GM18519 (cell line): ENCODE measurements around the gene MPV17.
"Not testable (repeated sequence)": the region's sequence is repeated elsewhere in the genome, so short reads cannot be mapped to it uniquely, and the experiment has no call there.

Experiments used
- ATAC-seq: cut with Tn5 transposase; IDR thresholded peaks from one replicate; pipeline ENCODE4 v1.9.1; 2021; ENCODE audit warnings: mild to moderate bottlenecking, moderate library complexity; ENCODE audit not compliant: unreplicated experiment, low FRiP score

The MPV17 gene

DNA sequence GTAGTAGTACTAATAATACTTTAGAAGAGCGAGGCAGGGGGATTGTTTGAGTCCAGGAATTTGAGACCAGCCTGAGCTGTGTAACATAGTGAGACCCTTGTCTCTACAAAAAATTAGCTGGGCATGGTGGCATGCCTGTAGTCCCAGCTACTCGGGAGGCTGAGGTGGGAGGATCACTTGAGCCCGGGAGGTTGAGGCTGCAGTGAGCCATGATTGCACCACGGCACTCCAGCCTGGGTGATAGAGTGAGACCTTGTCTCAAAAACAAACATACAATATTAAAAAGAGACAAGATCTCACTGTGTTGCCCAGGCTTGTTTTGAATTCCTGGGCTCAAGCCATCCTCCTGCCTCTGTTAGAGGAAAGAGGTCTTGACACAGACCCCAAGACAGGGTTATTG lies 22.3 kb downstream of the MPV17 start:
- not testable (repeated sequence) for ATAC-seq

DNA sequence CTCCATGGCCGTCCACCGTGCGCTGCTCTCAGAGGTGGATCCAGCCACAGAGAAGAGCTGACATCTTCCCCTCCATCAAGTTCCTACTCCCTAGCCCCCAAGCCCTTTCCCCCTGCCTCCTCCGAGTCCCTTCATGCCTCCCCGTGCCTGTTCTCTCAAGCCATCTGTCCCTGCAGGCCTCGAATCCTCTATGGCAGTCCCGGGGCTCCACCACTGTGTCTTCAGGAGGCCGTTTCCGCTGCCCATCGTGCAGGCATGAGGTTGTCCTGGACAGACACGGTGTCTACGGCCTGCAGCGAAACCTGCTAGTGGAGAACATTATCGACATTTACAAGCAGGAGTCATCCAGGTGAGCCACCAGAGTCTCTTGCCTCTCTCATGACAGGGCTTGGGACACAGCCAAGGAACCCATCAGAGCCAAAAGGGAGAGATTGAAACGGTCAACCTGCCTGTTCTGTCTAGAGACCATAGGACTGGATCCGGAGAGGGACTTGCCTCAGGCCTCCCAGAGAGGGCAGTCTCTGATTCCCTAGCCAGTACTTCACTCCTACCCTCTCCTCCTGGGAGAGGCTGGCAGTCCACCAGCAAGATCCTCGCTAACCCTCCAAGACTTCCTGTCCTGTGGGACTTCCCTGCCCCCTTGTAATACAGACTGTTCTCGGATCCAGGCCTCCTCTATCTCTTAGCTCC lies 24.4 kb downstream of the MPV17 start:
- ATAC-seq = no peak

DNA sequence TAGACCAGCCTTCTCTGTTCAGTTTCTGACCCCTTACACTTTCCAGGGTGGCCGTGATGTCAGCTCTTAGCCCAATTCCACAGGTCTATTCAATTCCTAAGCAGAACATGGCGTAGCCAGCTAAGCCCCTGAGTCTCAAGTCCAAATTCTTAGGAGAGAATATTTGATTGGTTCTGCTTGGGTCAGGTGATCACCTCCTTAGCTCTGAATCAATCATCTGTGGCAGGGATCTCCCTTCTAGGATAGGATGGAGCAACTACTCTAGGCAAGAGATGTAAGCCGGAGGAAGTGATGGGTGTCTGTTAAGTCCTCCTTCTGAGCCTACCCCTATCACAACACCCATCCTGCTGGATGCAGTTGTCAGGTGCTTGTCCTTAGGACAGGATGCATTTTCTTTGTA lies 25.7 kb downstream of the MPV17 start:
- ATAC-seq = no peak

DNA sequence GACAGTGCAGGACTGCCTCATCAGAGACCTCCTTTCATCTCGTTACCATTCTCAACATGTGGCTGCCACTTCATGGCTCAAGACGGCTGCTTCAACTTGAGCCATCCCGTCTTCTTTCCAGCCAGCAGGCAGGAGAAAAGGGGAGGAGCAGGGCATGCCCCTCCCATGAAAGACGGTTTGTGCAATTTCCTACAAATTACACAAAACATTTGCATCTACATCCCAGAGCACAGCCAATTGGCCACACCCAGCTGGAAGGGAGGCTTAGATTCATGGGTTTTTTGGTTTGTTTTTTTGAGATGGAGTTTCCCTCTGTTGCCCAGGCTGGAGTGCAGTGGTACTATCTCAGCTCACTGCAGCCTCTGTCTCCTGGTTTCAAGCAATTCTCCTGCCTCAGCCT lies 26.4 kb downstream of the MPV17 start:
- ATAC-seq = no peak

DNA sequence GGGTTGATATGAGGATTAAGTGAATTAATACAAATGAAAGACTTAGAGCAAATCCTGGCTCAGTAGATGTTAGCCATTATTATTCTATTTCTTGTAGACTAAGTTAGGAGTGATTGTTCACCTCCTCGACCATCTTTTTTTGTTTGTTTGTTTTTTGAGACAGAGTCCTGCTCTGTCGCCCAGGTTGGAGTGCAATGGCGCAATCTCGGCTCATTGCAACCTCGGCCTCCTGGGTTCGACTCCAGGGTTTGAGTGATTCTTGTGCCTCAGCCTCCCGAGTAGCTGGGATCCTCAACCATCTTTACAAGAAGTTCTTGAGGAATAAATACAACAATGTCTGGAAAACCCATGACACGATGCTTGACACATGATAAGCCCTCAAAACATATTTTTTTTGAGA lies 28.0 kb downstream of the MPV17 start:
- ATAC-seq = no peak

DNA sequence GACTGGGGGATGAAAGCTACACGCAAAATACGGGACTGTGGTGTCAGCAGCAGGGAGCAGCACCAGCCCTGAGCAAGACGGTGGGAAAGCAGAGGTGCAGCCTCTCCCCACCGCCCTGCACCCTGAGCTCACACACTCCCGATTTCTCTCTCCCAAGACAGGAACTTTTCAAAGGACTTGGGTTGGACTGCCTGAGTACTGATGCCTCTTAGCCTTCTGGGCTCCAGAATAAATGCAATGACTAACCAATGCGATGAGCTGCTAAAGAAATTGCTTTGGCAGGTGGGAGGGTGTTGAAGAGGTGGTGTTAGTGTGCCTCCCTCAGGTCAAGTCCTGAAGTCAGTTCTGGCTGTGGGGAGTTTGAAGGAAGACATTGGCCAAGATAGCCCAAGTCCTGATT lies 31.0 kb downstream of the MPV17 start:
- no peak for ATAC-seq

DNA sequence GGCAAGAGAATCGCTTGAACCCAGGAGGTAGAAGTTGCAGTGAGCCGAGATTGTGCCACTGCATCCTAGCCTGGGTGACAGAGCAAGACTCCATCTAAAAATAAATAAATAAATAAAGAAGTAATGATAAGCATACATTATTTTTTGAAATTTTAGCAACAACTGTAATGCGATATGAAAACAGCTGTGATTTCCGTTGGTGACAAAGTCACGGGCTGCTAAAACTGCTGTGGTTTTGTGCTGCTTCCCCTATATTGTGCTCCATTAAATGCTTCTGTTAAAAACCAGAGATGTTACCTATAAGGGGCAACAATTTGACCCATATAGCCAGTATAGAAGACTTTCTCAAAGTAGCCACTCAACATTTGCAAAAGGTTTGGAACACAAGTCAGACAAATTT lies 32.3 kb downstream of the MPV17 start:
- no peak for ATAC-seq

DNA sequence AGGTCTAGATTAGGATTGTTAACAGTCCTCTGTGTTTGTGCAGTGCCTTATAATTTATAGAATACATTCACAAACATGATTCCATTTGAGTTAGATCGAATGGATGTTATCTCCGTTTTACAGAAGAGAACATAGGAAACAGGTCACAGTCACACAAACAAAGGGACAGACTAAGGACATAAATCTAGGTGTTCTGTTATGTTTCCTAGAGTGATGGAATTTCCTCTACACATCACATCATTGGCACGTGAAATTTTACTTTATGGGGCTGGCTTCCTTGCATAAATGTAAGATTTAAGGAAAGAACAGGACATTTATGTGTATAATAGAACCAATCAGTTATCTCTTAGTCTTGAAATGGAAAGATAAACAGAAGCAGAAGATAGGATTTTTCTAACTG lies 34.3 kb downstream of the MPV17 start:
- no peak for ATAC-seq

DNA sequence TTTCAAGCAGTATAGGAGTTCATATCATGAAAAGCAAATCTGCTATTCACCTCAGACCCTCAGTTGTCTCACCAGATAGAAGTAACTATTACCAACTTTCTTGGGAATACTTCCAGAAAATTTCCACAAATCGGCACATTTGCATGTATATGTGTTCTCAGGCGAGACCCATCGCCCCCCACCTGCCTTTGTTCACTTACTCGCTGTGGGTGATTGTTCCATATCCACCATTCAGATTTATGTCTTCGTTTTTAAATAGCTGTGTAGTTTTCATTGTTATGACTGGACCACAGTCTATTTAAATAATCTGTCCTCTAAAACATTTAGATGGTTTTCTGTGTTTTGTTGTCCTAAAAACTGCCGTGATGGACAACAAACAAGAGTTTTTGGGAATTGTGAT lies 37.4 kb downstream of the MPV17 start:
- no peak for ATAC-seq

DNA sequence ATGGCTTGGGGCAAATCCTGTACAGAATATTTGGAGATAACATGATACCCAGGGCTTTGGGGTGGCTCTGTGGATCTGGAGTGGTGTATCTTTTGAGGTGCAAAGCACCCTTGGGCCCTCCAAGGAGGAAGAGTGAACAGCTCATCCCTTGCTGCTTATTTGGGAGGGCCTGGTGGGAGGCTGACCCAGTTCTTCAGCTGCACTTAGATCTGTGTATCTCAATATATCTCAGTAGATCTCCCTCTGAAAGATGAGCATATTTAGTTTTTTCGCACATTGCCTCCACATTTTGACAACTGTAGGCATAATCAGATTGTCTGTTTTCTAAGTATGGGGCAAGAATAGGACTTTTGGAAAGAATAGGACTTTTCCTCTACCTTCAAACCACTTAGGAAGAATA lies 37.9 kb downstream of the MPV17 start:
- ATAC-seq = no peak

DNA sequence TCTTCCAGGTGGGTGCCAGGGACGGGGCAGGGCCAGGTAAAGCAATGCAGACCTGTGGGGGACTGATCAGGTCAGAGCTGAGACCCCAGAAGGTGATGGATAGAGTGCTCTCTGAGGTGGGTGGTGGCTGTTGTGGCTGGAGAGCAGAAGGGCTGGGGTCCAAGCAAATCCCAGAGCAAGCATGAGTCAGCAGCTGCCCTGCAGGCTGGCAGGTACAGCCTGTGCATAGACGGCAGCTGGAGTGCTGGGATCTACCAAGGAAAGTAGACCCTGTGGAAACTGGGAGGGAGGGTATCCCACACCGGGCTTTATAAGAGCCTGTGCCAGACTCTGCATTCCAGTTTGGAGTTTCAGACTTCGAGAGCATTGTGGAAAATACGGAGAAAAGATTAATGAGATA lies 40.0 kb downstream of the MPV17 start:
- no peak for ATAC-seq

DNA sequence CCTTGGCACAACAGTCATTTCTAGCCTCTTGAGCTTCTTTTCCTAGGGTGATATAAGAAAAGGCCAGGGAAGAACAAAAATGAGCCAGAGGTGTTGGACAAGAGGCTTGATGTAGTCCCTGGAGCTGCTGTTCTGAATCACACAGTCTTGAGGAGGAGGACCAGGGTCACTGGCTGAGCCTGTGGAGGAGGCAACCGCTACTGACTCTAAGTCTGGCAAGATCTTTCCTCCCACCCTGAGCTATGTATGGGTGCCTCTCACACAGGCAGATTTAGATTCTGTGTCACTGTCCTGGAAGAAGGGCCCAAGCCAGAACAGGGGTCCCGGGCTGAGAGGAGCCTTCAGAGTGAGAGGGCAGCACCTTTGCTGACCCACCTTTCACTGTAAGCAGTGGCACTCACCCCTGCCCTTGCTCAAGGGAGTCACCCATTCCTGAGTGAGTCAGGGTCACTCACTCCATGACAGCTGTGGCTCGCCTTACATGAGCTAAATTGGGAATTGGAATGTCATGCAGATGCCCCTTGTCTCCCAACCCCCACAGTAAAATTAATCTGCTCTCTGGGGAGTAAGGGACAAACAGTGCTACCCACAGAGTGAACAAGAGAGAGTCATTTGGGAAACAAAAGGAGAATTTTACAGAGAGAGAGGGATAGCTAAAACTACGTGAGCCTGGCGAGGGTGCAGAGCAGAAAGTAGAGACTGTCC lies 40.9 kb downstream of the MPV17 start, which contains the start of gene TRIM54:
Gene TRIM54 (plus strand): TSS at position 575 of the 705 bp plus-strand sequence. CDS start 303 bp downstream, outside the sequence.
- ATAC-seq = no peak

DNA sequence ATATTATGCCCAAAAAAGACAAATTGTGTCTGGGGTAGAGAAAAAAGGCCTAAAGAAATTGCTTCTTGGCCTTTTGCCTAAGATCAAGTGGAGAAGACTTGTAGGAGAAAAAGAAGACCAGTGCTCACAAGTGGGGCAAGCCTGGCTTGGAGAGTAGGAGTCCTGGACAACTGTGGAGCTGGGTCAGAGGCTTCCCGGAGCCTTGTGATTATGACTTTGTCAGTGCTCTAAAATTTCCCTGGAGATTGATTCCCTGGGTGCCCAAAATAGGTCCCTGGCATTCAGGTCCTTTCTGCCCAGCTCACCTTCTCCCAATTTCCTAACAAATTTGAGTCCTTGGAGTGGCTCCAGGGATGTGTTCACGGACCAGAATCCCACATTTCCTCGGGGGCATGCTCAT lies 41.5 kb downstream of the MPV17 start:
- ATAC-seq = no peak

DNA sequence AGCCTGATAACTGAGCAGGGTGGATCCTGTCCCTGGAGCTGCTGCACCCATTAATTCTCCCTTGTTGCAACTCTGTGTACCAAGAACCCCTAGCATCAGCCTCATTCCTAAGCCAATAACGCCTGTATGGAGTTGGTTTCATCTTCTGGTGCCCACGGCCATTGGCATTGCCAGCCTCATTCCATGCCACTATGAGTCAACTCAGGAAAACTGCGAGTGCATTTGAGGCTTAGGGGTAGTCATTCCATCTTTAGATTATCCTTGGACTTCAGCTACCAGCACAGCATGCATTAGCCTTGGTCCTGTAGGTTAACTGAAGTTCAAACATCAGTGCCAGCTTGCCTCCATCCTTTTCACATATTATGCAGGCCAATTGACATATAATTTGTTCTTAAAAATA lies 42.1 kb downstream of the MPV17 start:
- no peak for ATAC-seq

DNA sequence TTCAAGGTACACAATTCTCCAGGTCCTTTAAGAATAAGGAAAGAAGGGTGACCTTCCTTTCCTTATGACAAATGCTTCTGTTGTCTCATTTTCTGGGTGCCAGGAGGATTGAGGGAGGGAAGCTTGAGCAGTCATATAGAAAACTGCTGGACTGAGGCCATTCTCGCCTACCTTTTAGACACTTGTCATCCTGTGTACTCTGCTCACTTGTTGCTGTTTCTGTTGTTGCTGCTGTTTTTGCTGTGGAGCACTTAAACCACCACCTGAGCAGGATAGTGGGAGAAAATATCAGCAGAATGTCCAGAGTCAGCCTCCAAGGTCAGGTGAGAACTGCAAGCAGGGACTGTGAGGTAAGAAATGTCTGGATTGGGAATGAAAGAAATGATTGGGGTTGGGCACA lies 44.9 kb downstream of the MPV17 start:
- ATAC-seq = no peak

DNA sequence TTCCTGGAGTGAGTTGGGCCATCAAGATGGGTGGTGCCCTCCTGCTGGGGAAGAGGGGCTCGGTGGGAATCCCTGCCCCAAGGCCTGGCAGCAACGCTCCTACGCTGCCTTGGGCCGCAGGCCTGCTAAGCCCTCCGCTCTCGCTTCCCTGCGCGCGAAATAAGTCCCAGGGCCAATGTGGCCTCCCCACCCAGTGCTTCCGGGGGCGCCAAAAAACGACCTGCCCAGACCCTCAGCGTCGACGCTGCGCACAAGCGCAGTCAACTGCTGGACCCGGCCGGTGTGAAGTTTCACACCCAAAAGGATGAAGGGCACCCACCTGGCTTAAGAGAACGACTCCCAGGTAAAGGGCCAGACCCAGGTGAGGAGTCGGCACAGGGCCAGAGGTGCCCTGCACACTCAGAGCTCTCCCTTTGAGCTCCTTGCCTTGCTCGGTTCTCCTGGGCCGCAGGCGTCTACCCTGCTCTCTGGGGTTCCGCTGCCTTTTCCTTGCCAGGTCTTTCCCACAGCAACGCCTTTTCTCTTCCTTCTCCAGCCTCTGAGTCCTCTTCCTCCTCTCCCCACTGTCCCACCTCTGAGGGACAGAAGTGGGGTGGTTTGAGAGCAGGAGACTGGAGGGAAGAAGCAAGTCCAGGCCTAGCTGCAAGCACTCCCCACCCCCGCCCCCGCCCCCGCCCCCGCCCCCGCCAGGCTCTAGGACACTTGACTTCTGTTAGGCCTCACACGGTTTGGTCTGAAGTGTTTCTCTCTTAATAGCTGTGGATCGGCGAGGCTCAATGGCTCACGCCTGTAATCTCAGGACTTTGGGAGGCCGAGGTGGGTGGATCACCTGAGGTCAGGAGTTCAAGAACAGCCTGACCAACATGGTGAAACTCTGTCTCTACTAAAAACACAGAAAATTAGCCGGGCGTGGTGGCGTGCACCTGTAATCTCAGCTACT lies 47.4 kb downstream of the MPV17 start, which contains the start of gene DNAJC5G:
Gene DNAJC5G (plus strand): TSS at position 223 of the 940 bp plus-strand sequence. CDS start 1,296 bp downstream, outside the sequence.
- no peak for ATAC-seq

DNA sequence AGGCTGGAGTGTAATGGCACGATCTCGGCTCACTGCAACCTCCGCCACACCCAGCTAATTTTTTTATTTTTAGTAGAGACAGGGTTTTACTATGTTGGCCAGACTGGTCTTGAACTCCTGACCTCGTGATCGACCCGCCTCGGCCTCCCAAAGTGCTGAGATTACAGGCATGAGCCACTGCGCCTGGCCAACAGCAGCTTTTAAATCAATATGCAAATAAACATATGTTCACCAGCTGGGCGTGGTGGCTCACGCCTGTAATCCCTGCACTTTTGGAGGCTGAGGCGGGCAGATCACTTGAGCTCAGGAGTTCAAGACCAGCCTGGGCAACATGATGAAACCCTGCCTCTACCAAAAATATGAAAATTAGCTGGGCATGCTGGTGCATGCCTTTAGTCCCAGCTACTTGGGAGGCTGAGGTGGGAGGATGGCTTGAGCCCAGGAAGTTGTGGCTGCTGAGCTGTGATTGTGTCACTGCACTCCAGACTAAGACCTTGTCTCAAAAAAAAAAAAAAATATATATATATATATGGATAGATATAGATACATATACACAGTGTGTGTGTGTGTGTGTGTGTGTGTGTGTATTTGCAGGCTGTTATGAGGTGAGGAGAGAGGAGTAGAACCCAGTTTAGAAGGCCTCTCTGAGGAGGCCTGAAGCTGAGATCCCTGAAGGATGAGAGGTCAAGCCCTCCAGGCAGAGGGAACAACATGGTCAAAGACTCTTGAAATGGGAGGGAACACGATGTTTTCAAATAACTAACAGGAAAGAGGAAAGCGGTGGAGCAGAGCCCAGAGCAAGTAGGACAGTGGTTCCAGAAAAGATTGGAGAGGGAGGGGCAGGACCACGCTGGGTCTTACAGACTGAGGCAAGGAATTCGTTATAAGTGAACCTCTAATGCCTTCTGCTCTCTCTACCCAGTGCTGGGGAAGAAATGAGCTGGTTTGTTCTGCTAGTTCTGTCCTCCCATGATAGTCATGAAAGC lies 50.1 kb downstream of the MPV17 start:
- not testable (repeated sequence) for ATAC-seq

DNA sequence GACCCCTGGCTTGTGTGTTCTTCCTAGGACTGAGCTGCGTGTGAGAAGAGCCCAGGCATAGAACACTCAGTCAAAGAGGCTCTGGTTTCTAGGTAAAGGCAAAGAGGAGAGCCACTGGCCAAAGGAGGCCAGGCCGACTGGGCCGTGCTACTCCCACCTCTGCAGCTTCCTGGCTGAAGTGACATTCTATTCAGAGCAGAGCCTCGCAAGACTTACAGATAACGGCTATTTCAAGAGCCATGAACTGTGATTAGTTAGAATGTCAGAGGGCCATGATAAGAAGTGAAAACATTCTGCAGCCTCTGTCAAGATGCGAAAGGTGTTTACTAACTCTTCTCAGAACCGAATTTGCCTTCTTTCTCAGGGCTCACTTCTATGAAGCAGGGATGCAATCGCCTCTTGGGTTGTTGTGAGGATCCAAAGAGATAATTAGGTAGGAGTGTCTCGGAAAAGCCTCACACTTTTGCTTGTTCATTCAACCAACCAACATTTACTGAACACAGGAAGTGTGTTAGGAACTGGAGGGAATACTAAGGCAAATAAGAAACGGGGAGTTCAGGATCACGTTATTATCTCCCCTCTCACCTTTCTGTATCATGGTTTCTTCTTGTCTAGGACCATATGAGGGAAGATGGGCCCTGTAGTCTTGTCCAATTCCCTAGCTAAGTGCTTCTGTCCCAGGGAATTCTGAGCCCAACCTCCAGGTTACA lies 51.1 kb downstream of the MPV17 start:
- no peak for ATAC-seq

DNA sequence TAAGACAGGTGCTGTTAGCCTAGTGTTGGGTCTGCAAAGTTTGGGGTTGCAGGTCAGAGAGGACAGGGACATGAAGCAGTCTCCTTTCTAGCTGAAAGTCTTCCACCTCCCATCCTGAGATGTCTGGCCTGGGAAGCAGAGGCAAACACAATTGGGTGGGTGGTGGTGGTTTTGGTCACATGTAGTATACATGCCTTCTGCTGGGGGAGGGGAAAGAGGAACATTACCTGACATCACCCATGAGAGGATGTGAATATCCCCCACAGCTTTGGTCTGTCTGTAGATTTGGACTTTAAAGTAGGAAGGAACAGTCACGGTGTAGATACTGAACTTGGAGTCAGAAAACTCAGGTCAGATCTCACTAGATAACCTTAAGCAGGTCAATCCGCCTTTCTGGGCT lies 52.2 kb downstream of the MPV17 start:
- no peak for ATAC-seq
